Astrocyte of the spinal cord (primary cell): ENCODE measurements around the gene SDF4.

Source experiments
- DNase-seq: peaks from one replicate; pipeline ENCODE4 v3.0.0; 2011; ENCODE audit warnings: low read depth, low spot score
- H3K4me3 ChIP-seq: 2 replicates; pipeline ENCODE4 v1.5.1; 2011; ENCODE audit warnings: low read depth, mild to moderate bottlenecking, low read length, moderate library complexity
- CTCF ChIP-seq: IDR thresholded peaks from 2 replicates; pipeline ENCODE4 v1.5.1; 2012; ENCODE audit warnings: low read depth, mild to moderate bottlenecking, low read length, inconsistent platforms
- in situ Hi-C: cut with HindIII; loops from 2 replicates; pipeline ENCODE4 v1.10.0; 2017; ENCODE audit warnings: low sequenced_read_pairs

SDF4 gene

DNA sequence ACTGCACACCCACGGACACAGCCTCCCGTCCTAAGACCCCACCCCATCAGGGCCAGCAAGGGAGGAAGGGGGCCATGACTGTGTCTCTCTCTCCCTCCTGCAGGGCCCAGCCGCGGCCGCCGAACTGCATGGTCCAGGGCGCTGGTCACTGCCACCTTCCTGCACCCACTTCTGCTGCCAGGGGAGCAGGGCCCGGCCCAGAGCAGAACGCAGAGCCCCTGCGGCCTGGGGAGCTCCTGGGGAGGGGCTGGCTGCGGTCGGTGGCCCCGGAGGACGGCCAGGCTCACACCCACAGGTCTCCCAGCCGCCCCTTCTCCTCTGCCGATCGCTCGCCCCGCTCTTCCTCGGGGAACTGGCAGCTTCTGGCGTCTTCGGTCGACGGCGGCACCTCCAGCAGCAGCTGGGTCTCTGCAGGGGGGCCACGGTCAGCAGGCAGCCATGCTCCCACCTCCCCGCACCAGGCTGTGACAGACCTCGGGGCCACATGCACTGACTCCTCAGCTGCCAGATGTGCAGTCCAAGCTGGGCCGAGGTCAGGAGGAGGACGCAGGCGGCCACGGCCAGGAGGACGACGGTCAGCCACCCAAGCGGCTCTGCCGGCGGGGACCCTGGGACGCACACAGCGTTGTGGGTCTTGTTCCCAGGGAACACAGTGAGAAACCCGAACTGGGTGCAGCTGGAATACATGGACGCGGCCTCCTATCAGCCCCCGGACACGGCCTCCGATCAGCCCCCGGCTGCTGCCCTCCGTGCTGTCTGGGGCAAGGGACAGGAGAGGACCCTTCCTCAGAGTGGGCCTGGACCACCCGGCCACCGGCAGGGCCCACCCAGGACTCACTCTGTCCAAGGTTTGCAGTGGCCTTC is 28.0 kb downstream of the SDF4 start:
- no peak for DNase-seq
- no peak overlapping the region for H3K4me3 ChIP-seq
- TF ChIP-seq CTCF: no peak
- in situ Hi-C loops: no loop called here

DNA sequence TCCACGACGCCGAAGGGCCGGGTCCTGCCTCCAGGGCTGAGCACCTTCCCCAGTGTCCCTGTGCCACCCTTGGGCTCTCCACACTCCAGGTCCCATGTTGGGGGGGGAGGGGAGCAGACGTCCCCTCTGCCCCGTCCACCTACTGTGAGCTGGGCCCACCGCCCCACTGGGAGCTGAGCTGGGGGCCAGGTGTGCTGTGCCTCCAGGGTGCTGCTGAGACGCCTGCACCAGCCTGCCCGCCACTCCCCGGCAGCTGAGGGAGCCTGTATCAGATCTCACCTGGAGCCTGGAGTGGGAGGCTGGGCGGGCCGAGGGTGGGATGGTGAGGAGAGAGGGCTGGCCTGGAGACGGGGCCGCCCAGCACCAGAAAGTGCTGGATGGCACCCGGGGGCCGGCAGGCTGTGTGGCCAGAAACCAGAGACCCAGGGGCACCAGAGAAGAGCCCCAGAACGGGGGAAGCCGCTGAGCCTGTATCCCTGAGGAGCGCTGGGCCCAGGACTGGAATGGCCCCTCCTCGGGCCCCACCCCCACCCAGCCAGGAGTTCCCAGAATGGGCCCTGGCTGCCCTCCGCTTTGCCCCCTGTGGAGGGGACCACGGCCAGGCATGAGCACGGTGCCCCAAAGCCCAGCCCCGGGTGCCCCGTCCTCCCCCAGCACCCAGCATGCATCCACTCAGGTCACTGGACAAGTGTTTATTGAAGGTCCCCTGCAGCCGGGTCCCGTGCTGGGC is 28.8 kb downstream of the SDF4 start:
- DNase-seq: no peak
- TF ChIP-seq CTCF: no peak
- in situ Hi-C loops: no loop called here
- H3K4me3 ChIP-seq: no peak overlapping the region

DNA sequence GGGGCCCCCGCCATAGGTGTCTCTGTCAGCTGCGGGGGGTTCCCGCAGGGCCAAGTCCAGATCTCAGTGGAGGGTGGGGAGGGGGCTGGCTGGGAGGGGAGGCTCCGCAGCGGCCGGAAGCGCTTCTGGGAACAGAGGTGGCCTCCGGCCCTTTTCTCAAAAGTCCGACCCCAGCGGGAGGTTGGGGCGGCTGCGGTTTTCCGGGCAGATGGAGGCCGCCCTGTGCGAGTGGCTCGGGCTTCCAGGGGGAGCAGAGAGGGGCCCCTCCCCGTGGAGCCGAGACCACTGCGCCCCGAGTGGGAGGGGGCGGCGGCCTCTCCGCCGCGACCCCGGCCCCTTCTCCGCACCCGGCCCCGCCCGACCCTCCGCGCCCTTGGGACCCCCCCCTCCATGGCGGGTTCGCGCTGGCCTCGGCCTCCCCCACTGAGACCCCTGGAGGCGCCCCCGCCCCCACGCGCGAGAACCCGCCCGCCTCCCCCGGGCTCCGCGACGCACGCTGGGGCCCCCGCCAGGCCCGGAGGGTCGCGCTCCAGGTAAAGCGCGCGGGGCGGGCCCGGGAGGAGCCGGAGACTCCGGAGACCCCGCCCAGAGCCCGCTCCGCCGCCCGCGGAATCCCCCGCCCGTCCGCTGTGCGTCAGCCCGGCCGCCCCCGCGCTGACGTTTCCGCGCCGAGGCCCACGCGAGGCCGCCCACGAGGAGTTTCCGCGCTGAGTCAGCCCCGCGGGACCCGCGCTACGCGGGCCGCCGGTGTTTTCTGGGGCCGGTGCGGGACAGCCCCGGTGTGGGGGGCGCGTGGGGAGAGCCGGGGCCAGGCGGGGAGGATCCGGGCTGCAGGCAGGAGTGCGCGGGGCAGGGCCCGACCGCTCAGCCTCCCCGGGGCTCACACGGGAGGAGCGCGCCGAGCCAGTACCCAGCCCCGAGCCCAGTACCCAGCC is 30.7 kb downstream of the SDF4 start:
- DNase-seq: peak; percentile 22
- no peak for TF ChIP-seq CTCF
- H3K4me3 ChIP-seq: no peak overlapping the region
- in situ Hi-C loops: no loop called here

DNA sequence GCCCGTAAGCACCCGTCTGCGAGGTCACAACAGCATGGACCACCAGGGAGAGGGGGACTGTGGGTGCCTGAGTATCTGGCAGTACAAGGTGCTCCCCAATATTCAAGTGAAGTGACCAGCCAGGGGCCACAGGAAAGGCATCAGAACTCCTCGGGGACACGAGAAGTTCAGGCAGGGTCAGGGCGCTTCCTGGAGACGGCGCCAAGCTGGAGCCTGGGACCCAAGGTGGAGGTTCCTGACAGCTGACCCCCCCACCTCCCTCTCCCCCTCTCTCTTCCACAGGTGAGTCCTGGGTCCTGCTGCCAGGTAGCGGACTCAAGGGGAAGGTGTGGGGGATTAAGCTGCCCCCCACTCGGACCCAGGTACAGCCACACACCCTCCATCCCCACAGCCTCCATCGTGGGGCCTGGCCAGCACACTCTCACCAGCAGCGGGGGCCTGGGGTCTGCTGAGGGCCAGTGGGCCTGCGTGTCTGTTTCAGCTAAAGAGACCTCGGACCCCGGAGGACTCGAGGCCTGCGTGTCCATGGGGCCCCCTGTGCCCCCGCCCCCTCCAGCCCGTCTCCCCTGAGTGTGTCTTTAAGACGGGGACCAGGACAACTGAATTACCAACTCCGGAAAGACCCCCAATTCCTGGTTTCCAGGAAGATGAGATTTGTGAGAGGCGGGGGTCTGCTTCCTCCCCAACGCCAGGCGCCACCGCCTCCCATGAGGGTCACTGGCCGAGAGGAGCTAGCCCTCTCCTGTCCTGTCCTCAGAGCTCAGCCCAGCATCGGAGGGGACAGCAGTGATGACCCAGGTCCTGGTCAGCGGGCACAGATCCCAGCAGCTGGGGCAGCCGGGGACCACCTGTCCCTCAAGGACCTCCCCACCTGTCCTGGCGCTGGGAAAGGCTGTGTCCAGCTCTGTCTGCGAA is 31.6 kb downstream of the SDF4 start:
- no peak for TF ChIP-seq CTCF
- DNase-seq: no peak
- in situ Hi-C loops: no loop called here
- H3K4me3 ChIP-seq: no peak overlapping the region

DNA sequence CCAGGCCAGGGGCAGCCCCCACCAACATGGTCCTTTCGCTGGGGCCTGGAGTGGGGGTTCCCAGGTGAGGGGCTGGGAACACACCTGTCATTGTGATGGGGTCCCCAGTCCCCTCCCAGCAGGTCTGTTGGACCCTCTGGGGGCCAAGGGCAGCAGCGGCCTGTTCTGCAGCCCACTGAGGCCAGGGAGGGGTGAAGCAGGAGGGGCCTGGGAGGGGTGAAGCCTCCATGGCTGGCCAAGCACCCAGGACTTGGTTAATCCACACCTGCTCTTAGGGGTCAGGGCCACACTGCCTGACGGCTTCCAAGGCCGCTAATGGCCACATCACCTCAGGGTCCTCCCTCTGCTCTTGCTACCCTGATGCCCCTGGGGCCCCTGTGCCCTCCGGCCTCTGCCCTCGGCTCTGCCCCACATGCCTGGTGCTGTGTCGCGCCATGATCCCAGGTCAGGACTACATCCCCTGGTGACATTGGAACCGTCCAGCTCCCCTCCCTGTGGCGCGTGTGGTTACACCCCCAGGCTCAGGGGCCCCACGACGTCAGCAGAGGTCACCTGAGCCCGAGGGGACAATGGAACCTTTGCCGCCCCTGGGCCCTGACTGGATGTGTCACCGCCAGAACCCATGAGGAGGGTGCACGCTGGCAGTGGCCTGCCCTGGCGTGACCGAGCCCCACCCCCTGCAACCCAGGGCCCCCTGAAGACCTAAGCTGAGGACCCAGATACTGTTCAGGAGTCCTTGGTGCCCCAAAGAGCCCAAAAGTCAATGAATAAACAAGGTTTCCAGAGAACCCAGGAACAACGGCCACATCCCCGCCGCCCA is 32.5 kb downstream of the SDF4 start:
- no peak for TF ChIP-seq CTCF
- in situ Hi-C loops: no loop called here
- no peak for DNase-seq
- no peak overlapping the region for H3K4me3 ChIP-seq
